Nephron progenitor cell (in vitro differentiated cells): ENCODE data around the gene CDH4.

Experiments used
- DNase-seq: peaks from one replicate; pipeline ENCODE4 v3.0.0; 2021
- H3K27ac Mint-ChIP-seq: 2 replicates; pipeline ENCODE4 v1.8.0; 2021; ENCODE audit warnings: mild to moderate bottlenecking, moderate library complexity, mixed read lengths
- H3K27me3 Mint-ChIP-seq: 2 replicates; pipeline ENCODE4 v1.8.0; 2021; ENCODE audit warnings: mild to moderate bottlenecking, low read depth, mixed read lengths; ENCODE audit not compliant: poor library complexity
- H3K36me3 Mint-ChIP-seq: 2 replicates; pipeline ENCODE4 v1.8.0; 2021; ENCODE audit warnings: low read depth, mixed read lengths
- H3K4me1 Mint-ChIP-seq: 2 replicates; pipeline ENCODE4 v1.8.0; 2021; ENCODE audit warnings: mixed read lengths
- H3K4me3 Mint-ChIP-seq: 2 replicates; pipeline ENCODE4 v1.8.0; 2021; ENCODE audit warnings: mild to moderate bottlenecking, moderate library complexity, mixed read lengths
- H3K9me3 Mint-ChIP-seq: 2 replicates; pipeline ENCODE4 v1.8.0; 2021; ENCODE audit warnings: mild to moderate bottlenecking, moderate library complexity, mixed read lengths
- TF ChIP-seq, protein P1 (sequence below): fragments of 200-600 bp; sonication (generic); IDR thresholded peaks from 2 replicates; pipeline ENCODE4 v1.5.0; 2021; ENCODE audit warnings: antibody characterized with exemption

Gene CDH4

GRCh38 chr20:61608275-61609085 is 356.4 kb downstream of the CDH4 start:
- TF ChIP-seq, protein P1, sequence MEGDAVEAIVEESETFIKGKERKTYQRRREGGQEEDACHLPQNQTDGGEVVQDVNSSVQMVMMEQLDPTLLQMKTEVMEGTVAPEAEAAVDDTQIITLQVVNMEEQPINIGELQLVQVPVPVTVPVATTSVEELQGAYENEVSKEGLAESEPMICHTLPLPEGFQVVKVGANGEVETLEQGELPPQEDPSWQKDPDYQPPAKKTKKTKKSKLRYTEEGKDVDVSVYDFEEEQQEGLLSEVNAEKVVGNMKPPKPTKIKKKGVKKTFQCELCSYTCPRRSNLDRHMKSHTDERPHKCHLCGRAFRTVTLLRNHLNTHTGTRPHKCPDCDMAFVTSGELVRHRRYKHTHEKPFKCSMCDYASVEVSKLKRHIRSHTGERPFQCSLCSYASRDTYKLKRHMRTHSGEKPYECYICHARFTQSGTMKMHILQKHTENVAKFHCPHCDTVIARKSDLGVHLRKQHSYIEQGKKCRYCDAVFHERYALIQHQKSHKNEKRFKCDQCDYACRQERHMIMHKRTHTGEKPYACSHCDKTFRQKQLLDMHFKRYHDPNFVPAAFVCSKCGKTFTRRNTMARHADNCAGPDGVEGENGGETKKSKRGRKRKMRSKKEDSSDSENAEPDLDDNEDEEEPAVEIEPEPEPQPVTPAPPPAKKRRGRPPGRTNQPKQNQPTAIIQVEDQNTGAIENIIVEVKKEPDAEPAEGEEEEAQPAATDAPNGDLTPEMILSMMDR = no peak
- Mint-ChIP-seq H3K27me3 (peaks cover 9% of the 10 kb centered on the region), H3K9me3 (peaks cover 25% of the 10 kb centered on the region), H3K36me3 (no peaks in the 10 kb centered on the region), H3K4me3 (no peak overlapping the region), H3K27ac (no peak overlapping the region), H3K4me1 (no peaks in the 10 kb centered on the region)
- peak; percentile 85 for DNase-seq

GRCh38 chr20:61609461-61609860 is 357.4 kb downstream of the CDH4 start:
- DNase-seq = no peak
- no peak overlapping the region for H3K4me3 Mint-ChIP-seq
- TF ChIP-seq, protein P1 = no peak
- no peaks in the 10 kb centered on the region for H3K4me1 Mint-ChIP-seq
- H3K27ac Mint-ChIP-seq = no peak overlapping the region
- H3K36me3 Mint-ChIP-seq = no peaks in the 10 kb centered on the region
- peaks cover 23% of the 10 kb centered on the region for H3K9me3 Mint-ChIP-seq
- peaks cover 11% of the 10 kb centered on the region for H3K27me3 Mint-ChIP-seq

DNA sequence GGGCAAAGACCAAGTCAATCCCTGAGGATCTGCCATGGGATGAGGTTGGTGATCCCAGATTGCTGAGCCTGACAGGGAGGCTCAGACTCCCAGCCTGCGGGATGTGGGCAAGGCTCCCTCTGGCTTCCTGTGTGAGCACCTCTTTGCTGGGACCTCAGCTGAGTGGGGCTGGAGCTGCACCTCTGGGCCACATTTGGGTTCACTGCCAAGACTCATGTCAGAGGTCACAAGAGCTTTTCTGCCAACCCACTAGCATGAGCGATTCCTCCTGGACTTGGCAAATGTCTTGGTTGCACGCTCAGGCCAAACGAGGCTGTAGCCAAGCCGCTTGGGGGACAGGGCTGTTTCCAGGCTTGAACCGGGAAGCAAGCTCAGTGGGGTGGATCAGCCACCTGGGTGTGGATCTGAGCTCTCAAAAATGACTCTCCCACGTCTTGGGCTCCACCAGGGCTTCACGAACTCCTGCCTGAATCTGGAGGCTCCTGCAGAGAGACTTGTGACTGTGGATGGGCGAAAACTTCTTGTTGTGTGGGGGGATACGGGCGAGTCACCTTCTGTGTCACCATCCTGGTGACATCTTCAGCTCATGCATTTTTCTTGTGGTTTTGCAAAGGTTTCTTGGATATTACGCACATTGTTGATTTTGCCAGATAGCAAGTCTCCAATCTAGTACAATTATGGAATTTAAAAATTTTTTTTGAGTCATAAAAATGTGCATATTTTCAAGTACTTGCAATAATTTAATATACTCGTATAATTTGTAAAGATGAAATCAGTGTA is 359.5 kb downstream of the CDH4 start:
- DNase-seq = no peak
- H3K27ac Mint-ChIP-seq = no peak overlapping the region
- TF ChIP-seq, protein P1 = no peak
- no peak overlapping the region for H3K4me3 Mint-ChIP-seq
- peaks cover 21% of the 10 kb centered on the region for H3K9me3 Mint-ChIP-seq
- H3K36me3 Mint-ChIP-seq = no peaks in the 10 kb centered on the region
- H3K4me1 Mint-ChIP-seq = no peaks in the 10 kb centered on the region
- peaks cover 11% of the 10 kb centered on the region for H3K27me3 Mint-ChIP-seq

GRCh38 chr20:61613917-61614705 is 362.1 kb downstream of the CDH4 start:
- no peak overlapping the region for H3K4me3 Mint-ChIP-seq

GRCh38 chr20:61614706-61615100 is 362.6 kb downstream of the CDH4 start:
- TF ChIP-seq, protein P1 = no peak
- Mint-ChIP-seq H3K27me3 (peaks cover 11% of the 10 kb centered on the region), H3K36me3 (no peaks in the 10 kb centered on the region), H3K9me3 (peaks cover 25% of the 10 kb centered on the region), H3K27ac (no peak overlapping the region), H3K4me1 (no peaks in the 10 kb centered on the region), H3K4me3 (no peak overlapping the region)
- no peak for DNase-seq

More at GRCh38 chr20:61613917-61614705, 362.1 kb downstream of the CDH4 start:
- no peak for DNase-seq
- Mint-ChIP-seq H3K9me3 (peaks cover 25% of the 10 kb centered on the region), H3K27me3 (peaks cover 11% of the 10 kb centered on the region), H3K4me1 (no peaks in the 10 kb centered on the region), H3K27ac (no peak overlapping the region), H3K36me3 (no peaks in the 10 kb centered on the region)
- TF ChIP-seq, protein P1 = no peak
